Neural cell (in vitro differentiated cells): ENCODE data around the gene MYO9A.

Experiments
- EP300 ChIP-seq: fragments of 450-650 bp; conservative IDR thresholded peaks from 2 replicates; pipeline ENCODE4 v1.6.1; 2014; ENCODE audit warnings: antibody characterized with exemption, mild to moderate bottlenecking, moderate library complexity; ENCODE audit not compliant: poor library complexity, severe bottlenecking
- MXI1 ChIP-seq: fragments of 450-650 bp; conservative IDR thresholded peaks from 2 replicates; pipeline ENCODE4 v1.6.1; 2014; ENCODE audit warnings: antibody characterized with exemption, mild to moderate bottlenecking; ENCODE audit not compliant: poor library complexity, severe bottlenecking
- POLR2AphosphoS5 ChIP-seq: IDR thresholded peaks from 2 replicates; pipeline ENCODE4 v1.6.1; 2012
- TAF1 ChIP-seq: IDR thresholded peaks from 2 replicates; pipeline ENCODE4 v1.6.1; 2012; ENCODE audit warnings: low read depth
- TF ChIP-seq, protein P1 (sequence below): fragments of 450-650 bp; IDR thresholded peaks from 2 replicates; pipeline ENCODE4 v1.5.1; 2014; ENCODE audit warnings: antibody characterized with exemption, mild to moderate bottlenecking, moderate library complexity; ENCODE audit not compliant: poor library complexity, severe bottlenecking

GRCh38 chr15:72082176-72082575 lies 35.8 kb downstream of the MYO9A start:
- TF ChIP-seq EP300 (no peak), POLR2AphosphoS5 (no peak), MXI1 (no peak), TAF1 (no peak)
- TF ChIP-seq, protein P1, sequence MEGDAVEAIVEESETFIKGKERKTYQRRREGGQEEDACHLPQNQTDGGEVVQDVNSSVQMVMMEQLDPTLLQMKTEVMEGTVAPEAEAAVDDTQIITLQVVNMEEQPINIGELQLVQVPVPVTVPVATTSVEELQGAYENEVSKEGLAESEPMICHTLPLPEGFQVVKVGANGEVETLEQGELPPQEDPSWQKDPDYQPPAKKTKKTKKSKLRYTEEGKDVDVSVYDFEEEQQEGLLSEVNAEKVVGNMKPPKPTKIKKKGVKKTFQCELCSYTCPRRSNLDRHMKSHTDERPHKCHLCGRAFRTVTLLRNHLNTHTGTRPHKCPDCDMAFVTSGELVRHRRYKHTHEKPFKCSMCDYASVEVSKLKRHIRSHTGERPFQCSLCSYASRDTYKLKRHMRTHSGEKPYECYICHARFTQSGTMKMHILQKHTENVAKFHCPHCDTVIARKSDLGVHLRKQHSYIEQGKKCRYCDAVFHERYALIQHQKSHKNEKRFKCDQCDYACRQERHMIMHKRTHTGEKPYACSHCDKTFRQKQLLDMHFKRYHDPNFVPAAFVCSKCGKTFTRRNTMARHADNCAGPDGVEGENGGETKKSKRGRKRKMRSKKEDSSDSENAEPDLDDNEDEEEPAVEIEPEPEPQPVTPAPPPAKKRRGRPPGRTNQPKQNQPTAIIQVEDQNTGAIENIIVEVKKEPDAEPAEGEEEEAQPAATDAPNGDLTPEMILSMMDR = no peak
